ENCODE results near the gene HMGCR. TPM values are rescaled to one million over a fixed set of nuclear protein-coding genes. Genes with fewer than 3 reads are reported as not detected.

Gene HMGCR
- polyA plus RNA-seq, 3 donors, result 19.8 to 33.3 (median 31.9) TPM

DNA sequence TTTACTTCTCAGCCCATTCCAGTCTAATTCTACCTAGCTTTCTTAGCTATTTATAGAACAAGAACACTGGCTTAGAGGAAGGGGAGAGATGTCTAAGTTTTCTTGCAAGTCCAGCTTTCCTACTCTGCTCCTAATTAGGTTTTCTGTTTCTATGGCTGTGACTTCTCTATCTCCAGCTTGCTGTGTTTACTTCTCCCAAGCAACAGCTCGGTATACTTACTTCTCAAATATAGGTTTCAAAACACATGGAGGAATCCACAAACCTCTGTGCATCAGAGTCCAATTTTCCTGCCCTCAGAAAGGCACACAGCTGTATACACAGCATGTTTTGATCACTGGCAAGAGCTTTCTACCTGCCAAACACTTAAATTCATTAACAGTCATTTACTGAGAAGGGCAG, 17.4 kb upstream of the HMGCR start:
- Mint-ChIP-seq H3K27me3 (ENCODE audit: low read depth in 3 of 3) (peaks cover 0 to 7% (median 0%) of the 10 kb centered on the region in 3 donors), H3K4me1 (peaks cover 45% of the 10 kb centered on the region), H3K27ac (peak overlapping the region; percentile 96 to 100 (median 98)), H3K4me3 (peak overlapping the region; percentile 53 to 71), H3K36me3 (no peaks in the 10 kb centered on the region), H3K9me3 (no peaks in the 10 kb centered on the region)
- no peaks in the 10 kb centered on the region for H3K36me3 ChIP-seq (replicated peaks in 1 of 2; ENCODE audit: control insufficient read depth in 1 of 2, insufficient read depth in 2 of 2, low read length in 2 of 2)
- H3K4me1 ChIP-seq (ENCODE audit: control insufficient read depth in 1 of 2, insufficient read depth in 2 of 2, low read length in 2 of 2), result peaks cover 51 to 58% of the 10 kb centered on the region in 2 donors
- no peaks in the 10 kb centered on the region for H3K27me3 ChIP-seq (ENCODE audit: control insufficient read depth in 2 of 2, insufficient read depth in 2 of 2, low read length in 2 of 2)
- H3K79me2 ChIP-seq (ENCODE audit: insufficient read depth, low read length), result no peaks in the 10 kb centered on the region
- peak overlapping the region; percentile 65 for H3K4me2 ChIP-seq (replicated peaks; ENCODE audit: extremely low read depth, low read length, poor library complexity, severe bottlenecking)
- no peaks in the 10 kb centered on the region for H4K20me1 ChIP-seq (ENCODE audit: insufficient read depth, low read length)
- intact Hi-C loops (cut with micrococcal nuclease), result loop anchor here in 1 of 2 donors (2.0 kb wide), 1 partner anchor 17 kb away; the partner anchor contains the start of gene HMGCR
- TF ChIP-seq, protein P1, sequence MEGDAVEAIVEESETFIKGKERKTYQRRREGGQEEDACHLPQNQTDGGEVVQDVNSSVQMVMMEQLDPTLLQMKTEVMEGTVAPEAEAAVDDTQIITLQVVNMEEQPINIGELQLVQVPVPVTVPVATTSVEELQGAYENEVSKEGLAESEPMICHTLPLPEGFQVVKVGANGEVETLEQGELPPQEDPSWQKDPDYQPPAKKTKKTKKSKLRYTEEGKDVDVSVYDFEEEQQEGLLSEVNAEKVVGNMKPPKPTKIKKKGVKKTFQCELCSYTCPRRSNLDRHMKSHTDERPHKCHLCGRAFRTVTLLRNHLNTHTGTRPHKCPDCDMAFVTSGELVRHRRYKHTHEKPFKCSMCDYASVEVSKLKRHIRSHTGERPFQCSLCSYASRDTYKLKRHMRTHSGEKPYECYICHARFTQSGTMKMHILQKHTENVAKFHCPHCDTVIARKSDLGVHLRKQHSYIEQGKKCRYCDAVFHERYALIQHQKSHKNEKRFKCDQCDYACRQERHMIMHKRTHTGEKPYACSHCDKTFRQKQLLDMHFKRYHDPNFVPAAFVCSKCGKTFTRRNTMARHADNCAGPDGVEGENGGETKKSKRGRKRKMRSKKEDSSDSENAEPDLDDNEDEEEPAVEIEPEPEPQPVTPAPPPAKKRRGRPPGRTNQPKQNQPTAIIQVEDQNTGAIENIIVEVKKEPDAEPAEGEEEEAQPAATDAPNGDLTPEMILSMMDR (IDR thresholded peaks at IDR 0.05), result no peak
- H3K4me3 ChIP-seq (replicated peaks in 1 of 3; ENCODE audit: low read depth in 2 of 3, low read length in 3 of 3), result peak overlapping the region in 1 of 3 experiments; percentile 62
- H3K9me3 ChIP-seq (replicated peaks in 1 of 2; ENCODE audit: control insufficient read depth in 1 of 2, insufficient read depth in 1 of 2, low read length in 2 of 2), result no peaks in the 10 kb centered on the region
- peak overlapping the region; percentile 86 to 99 for H3K27ac ChIP-seq (ENCODE audit: low read depth in 1 of 2, low read length in 2 of 2)
- H3K9ac ChIP-seq (ENCODE audit: insufficient read depth, low read length, poor library complexity, severe bottlenecking), result peak overlapping the region; percentile 69
- DNase-seq, result peak; percentile 54 to 66 (median 64)
- H2AFZ ChIP-seq (ENCODE audit: insufficient read depth, low read depth, low read length, poor library complexity, severe bottlenecking), result no peak overlapping the region
- 0% methylated on average over 1 of the region's 1 CpG for WGBS (ENCODE audit: insufficient coverage)

DNA sequence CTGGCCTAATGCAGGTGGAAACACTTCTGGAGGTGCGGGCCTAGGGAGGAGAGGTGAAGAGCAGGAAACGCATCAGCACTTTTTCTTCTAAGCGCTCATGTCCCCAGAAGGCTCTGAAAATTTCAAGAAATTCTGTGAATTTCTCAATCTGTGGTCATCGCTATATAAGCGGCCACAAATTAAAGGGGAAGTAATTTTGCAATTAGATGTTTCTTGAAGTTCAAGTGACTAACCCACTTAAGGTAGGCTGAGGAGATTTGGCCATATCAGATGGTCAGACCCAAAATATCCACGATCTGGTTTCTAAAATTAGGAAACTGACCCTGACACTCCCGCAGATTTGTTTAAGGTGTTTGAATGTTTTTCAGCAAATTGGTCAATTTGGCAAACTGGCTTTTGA, 16.6 kb upstream of the HMGCR start:
- Histone ChIP-seq H3K4me3 (replicated peaks in 1 of 3; ENCODE audit: low read depth in 2 of 3, low read length in 3 of 3) (peak overlapping the region in 2 of 3 experiments; percentile 17 to 62), H4K20me1 (ENCODE audit: insufficient read depth, low read length) (no peaks in the 10 kb centered on the region), H3K36me3 (replicated peaks in 1 of 2; ENCODE audit: control insufficient read depth in 1 of 2, insufficient read depth in 2 of 2, low read length in 2 of 2) (no peaks in the 10 kb centered on the region), H3K27me3 (ENCODE audit: control insufficient read depth in 2 of 2, insufficient read depth in 2 of 2, low read length in 2 of 2) (no peaks in the 10 kb centered on the region), H3K27ac (ENCODE audit: low read depth in 1 of 2, low read length in 2 of 2) (peak overlapping the region; percentile 86 to 99), H3K9ac (ENCODE audit: insufficient read depth, low read length, poor library complexity, severe bottlenecking) (peak overlapping the region; percentile 69), H3K79me2 (ENCODE audit: insufficient read depth, low read length) (no peaks in the 10 kb centered on the region), H3K9me3 (replicated peaks in 1 of 2; ENCODE audit: control insufficient read depth in 1 of 2, insufficient read depth in 1 of 2, low read length in 2 of 2) (no peaks in the 10 kb centered on the region), H2AFZ (ENCODE audit: insufficient read depth, low read depth, low read length, poor library complexity, severe bottlenecking) (no peak overlapping the region), H3K4me1 (ENCODE audit: control insufficient read depth in 1 of 2, insufficient read depth in 2 of 2, low read length in 2 of 2) (peaks cover 59 to 65% of the 10 kb centered on the region in 2 donors), H3K4me2 (replicated peaks; ENCODE audit: extremely low read depth, low read length, poor library complexity, severe bottlenecking) (peak overlapping the region; percentile 65)
- 0% methylated on average over 5 of the region's 7 CpGs for WGBS (ENCODE audit: insufficient coverage)
- peak overlapping the region; percentile 96 to 100 (median 98) for H3K27ac Mint-ChIP-seq
- no peaks in the 10 kb centered on the region for H3K36me3 Mint-ChIP-seq
- TF ChIP-seq, protein P1 (IDR thresholded peaks at IDR 0.05), result no peak
- intact Hi-C loops (cut with micrococcal nuclease), result loop anchor here in 1 of 2 donors (2.0 kb wide), 1 partner anchor 16 kb away; the partner anchor contains the start of gene HMGCR
- peak overlapping the region; percentile 40 to 72 for H3K4me3 Mint-ChIP-seq
- peaks cover 0 to 7% (median 0%) of the 10 kb centered on the region in 3 donors for H3K27me3 Mint-ChIP-seq (ENCODE audit: low read depth in 3 of 3)
- H3K9me3 Mint-ChIP-seq, result no peaks in the 10 kb centered on the region
- peaks cover 53% of the 10 kb centered on the region for H3K4me1 Mint-ChIP-seq
- peak; percentile 88 to 96 (median 95) for DNase-seq

All from CD14-positive monocyte (primary cell).